ENCODE data around the gene ADGRL2. TPM values are rescaled to one million over a fixed set of nuclear protein-coding genes. Genes with fewer than 3 reads are reported as not detected.

ADGRL2 gene
- polyA plus RNA-seq, 3 donors = not detected

DNA sequence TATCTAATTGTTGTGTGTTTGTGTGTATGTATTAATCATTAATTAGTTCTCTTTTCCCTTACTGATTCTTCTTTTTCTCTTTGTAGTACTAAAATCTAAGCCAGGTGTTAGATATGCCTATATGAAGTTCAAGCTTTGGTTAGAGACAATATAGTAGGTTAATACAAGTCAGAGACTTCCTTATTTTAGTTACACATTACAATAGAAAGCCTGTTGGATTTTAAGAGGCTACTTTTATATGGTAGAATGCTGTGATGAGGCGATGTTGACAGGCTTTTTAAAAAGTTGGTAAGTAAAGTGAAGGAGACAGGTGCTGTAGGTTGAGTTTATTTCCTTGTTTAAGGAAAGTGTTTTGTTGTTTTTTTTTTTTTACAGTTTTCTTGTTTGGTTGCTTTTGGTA is 45.9 kb downstream of the ADGRL2 start:
- H4K20me1 ChIP-seq (ENCODE audit: insufficient read depth, low read length) = no peaks in the 10 kb centered on the region
- H2AFZ ChIP-seq (ENCODE audit: insufficient read depth, low read depth, low read length, poor library complexity, severe bottlenecking) = no peak overlapping the region
- peaks cover 0 to 3% (median 0%) of the 10 kb centered on the region in 7 donors for H3K9me3 Mint-ChIP-seq
- no peaks in the 10 kb centered on the region for H3K9me3 ChIP-seq (replicated peaks in 1 of 2; ENCODE audit: control insufficient read depth in 1 of 2, insufficient read depth in 1 of 2, low read length in 2 of 2)
- H3K27me3 Mint-ChIP-seq (ENCODE audit: low read depth in 3 of 3) = peaks cover 0 to 3% (median 2%) of the 10 kb centered on the region in 3 donors
- no peaks in the 10 kb centered on the region for H3K36me3 Mint-ChIP-seq
- TF ChIP-seq, protein P1, sequence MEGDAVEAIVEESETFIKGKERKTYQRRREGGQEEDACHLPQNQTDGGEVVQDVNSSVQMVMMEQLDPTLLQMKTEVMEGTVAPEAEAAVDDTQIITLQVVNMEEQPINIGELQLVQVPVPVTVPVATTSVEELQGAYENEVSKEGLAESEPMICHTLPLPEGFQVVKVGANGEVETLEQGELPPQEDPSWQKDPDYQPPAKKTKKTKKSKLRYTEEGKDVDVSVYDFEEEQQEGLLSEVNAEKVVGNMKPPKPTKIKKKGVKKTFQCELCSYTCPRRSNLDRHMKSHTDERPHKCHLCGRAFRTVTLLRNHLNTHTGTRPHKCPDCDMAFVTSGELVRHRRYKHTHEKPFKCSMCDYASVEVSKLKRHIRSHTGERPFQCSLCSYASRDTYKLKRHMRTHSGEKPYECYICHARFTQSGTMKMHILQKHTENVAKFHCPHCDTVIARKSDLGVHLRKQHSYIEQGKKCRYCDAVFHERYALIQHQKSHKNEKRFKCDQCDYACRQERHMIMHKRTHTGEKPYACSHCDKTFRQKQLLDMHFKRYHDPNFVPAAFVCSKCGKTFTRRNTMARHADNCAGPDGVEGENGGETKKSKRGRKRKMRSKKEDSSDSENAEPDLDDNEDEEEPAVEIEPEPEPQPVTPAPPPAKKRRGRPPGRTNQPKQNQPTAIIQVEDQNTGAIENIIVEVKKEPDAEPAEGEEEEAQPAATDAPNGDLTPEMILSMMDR (IDR thresholded peaks at IDR 0.05) = no peak
- H3K4me2 ChIP-seq (replicated peaks; ENCODE audit: extremely low read depth, low read length, poor library complexity, severe bottlenecking) = no peak overlapping the region
- H3K36me3 ChIP-seq (replicated peaks in 1 of 2; ENCODE audit: control insufficient read depth in 1 of 2, insufficient read depth in 2 of 2, low read length in 2 of 2) = no peaks in the 10 kb centered on the region
- no peak overlapping the region for H3K27ac Mint-ChIP-seq
- no peaks in the 10 kb centered on the region for H3K4me1 Mint-ChIP-seq
- no peaks in the 10 kb centered on the region for H3K79me2 ChIP-seq (ENCODE audit: insufficient read depth, low read length)
- H3K4me3 Mint-ChIP-seq = no peak overlapping the region
- H3K4me1 ChIP-seq (ENCODE audit: control insufficient read depth in 1 of 2, insufficient read depth in 2 of 2, low read length in 2 of 2) = no peaks in the 10 kb centered on the region
- intact Hi-C loops (cut with micrococcal nuclease) = no loop called here
- no peak overlapping the region for H3K27ac ChIP-seq (ENCODE audit: low read depth in 1 of 2, low read length in 2 of 2)
- no CpG with 5 or more reads among the region's 1 CpG for WGBS (ENCODE audit: insufficient coverage)
- no peak for DNase-seq
- H3K4me3 ChIP-seq (replicated peaks in 1 of 3; ENCODE audit: low read depth in 2 of 3, low read length in 3 of 3) = no peak overlapping the region
- no peak overlapping the region for H3K9ac ChIP-seq (ENCODE audit: insufficient read depth, low read length, poor library complexity, severe bottlenecking)
- no peaks in the 10 kb centered on the region for H3K27me3 ChIP-seq (ENCODE audit: control insufficient read depth in 2 of 2, insufficient read depth in 2 of 2, low read length in 2 of 2)

DNA sequence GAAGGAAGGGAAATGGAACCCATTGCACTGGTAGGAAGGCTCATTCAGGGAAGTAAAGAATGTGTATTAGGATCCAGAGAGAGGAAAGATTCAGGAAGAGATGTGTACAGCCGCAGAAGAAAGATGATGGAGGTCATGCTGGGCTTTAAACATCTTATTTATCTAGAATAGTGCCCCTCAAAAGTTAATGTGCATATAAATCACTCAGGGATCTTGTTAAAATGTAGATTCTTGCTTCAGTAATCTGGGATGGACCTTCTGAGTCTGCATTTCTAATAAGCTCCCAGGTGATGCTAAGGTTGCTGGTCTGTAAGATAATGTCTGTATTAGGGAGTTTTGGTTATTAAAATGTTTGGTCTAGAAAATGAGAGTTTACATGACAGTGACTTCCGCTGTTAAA is 46.3 kb downstream of the ADGRL2 start:
- Histone ChIP-seq H3K4me2 (replicated peaks; ENCODE audit: extremely low read depth, low read length, poor library complexity, severe bottlenecking) (no peak overlapping the region), H3K4me3 (replicated peaks in 1 of 3; ENCODE audit: low read depth in 2 of 3, low read length in 3 of 3) (no peak overlapping the region), H3K27me3 (ENCODE audit: control insufficient read depth in 2 of 2, insufficient read depth in 2 of 2, low read length in 2 of 2) (no peaks in the 10 kb centered on the region), H3K27ac (ENCODE audit: low read depth in 1 of 2, low read length in 2 of 2) (no peak overlapping the region), H3K36me3 (replicated peaks in 1 of 2; ENCODE audit: control insufficient read depth in 1 of 2, insufficient read depth in 2 of 2, low read length in 2 of 2) (no peaks in the 10 kb centered on the region), H3K4me1 (ENCODE audit: control insufficient read depth in 1 of 2, insufficient read depth in 2 of 2, low read length in 2 of 2) (no peaks in the 10 kb centered on the region), H3K9me3 (replicated peaks in 1 of 2; ENCODE audit: control insufficient read depth in 1 of 2, insufficient read depth in 1 of 2, low read length in 2 of 2) (no peaks in the 10 kb centered on the region), H3K9ac (ENCODE audit: insufficient read depth, low read length, poor library complexity, severe bottlenecking) (no peak overlapping the region), H3K79me2 (ENCODE audit: insufficient read depth, low read length) (no peaks in the 10 kb centered on the region), H4K20me1 (ENCODE audit: insufficient read depth, low read length) (no peaks in the 10 kb centered on the region), H2AFZ (ENCODE audit: insufficient read depth, low read depth, low read length, poor library complexity, severe bottlenecking) (no peak overlapping the region)
- Mint-ChIP-seq H3K27me3 (ENCODE audit: low read depth in 3 of 3) (peaks cover 0 to 3% (median 2%) of the 10 kb centered on the region in 3 donors), H3K4me1 (no peaks in the 10 kb centered on the region), H3K36me3 (no peaks in the 10 kb centered on the region), H3K4me3 (no peak overlapping the region), H3K27ac (no peak overlapping the region), H3K9me3 (peaks cover 0 to 3% (median 0%) of the 10 kb centered on the region in 7 donors)
- no peak for DNase-seq
- intact Hi-C loops (cut with micrococcal nuclease) = no loop called here
- no CpG with 5 or more reads among the region's 2 CpGs for WGBS (ENCODE audit: insufficient coverage)
- TF ChIP-seq, protein P1 (IDR thresholded peaks at IDR 0.05) = no peak

All from CD14-positive monocyte (primary cell).